B cell (primary cell): ENCODE results near the gene ATAD5.

Experiments
- EZH2 ChIP-seq: IDR thresholded peaks from 2 replicates; pipeline ENCODE4 v1.6.1; 2012; ENCODE audit warnings: borderline replicate concordance, low read depth, mild to moderate bottlenecking, moderate library complexity, low read length; ENCODE audit not compliant: insufficient read depth, poor library complexity, severe bottlenecking
- TF ChIP-seq, protein P1 (sequence below): fragments of 200-600 bp; IDR thresholded peaks from one replicate; pipeline ENCODE4 v1.8.0; 2022; ENCODE audit warnings: antibody characterized with exemption, mild to moderate bottlenecking

DNA sequence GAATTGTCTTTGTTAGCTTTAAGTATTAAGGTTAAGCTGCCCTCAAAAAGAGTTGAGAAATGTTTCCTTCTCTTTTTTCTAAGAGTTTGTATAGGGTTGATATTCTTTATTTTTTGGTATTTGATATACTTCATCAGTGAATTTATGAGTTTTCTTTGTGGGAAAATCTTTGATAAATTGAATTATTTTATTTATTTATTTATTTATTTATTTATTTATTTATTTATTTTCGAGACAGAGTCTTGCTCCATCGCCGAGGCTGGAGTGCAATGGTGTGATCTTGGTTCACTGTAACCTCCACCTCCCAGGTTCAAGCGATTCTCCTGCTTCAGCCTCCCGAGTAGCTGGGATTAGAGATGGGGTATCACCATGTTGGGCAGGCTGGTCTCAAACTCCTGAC lies 54.4 kb downstream of the ATAD5 start:
- TF ChIP-seq, protein P1, sequence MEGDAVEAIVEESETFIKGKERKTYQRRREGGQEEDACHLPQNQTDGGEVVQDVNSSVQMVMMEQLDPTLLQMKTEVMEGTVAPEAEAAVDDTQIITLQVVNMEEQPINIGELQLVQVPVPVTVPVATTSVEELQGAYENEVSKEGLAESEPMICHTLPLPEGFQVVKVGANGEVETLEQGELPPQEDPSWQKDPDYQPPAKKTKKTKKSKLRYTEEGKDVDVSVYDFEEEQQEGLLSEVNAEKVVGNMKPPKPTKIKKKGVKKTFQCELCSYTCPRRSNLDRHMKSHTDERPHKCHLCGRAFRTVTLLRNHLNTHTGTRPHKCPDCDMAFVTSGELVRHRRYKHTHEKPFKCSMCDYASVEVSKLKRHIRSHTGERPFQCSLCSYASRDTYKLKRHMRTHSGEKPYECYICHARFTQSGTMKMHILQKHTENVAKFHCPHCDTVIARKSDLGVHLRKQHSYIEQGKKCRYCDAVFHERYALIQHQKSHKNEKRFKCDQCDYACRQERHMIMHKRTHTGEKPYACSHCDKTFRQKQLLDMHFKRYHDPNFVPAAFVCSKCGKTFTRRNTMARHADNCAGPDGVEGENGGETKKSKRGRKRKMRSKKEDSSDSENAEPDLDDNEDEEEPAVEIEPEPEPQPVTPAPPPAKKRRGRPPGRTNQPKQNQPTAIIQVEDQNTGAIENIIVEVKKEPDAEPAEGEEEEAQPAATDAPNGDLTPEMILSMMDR, result no peak
- TF ChIP-seq EZH2, result no peak
